ENCODE data around the gene EVC2.

GRCh38 chr4:5686338-5686737 lies 22.0 kb downstream of the EVC2 start:
- TF ChIP-seq CTCF (IDR thresholded peaks at IDR 0.05) (no peak), EP300 (IDR thresholded peaks at IDR 0.05; ENCODE audit: low read depth) (no peak)
